ENCODE data around the gene SLC39A11.
"Not testable (repeated sequence)": the region's sequence is repeated elsewhere in the genome, so short reads cannot be mapped to it uniquely, and the experiment has no call there.

SLC39A11 gene

GRCh38 chr17:72861811-72862210 is 230.7 kb downstream of the SLC39A11 start:
- DNase-seq: no peak

- DNase-seq: no peak
Observed at GRCh38 chr17:72860778-72861177, 231.7 kb downstream of the SLC39A11 start.

- DNase-seq: no peak
Observed at GRCh38 chr17:72858826-72859495, 233.5 kb downstream of the SLC39A11 start.

- DNase-seq: no peak
Observed at GRCh38 chr17:72853440-72854415, 238.8 kb downstream of the SLC39A11 start.

- no peak for DNase-seq
Observed at GRCh38 chr17:72852277-72852938, 240.1 kb downstream of the SLC39A11 start.

GRCh38 chr17:72850410-72851118 is 241.9 kb downstream of the SLC39A11 start:
- no peak for DNase-seq

- DNase-seq: no peak
Observed at GRCh38 chr17:72846399-72846798, 246.1 kb downstream of the SLC39A11 start.

GRCh38 chr17:72843591-72843990 is 248.9 kb downstream of the SLC39A11 start:
- DNase-seq: no peak

- DNase-seq: no peak
Observed at GRCh38 chr17:72840019-72840418, 252.5 kb downstream of the SLC39A11 start.

- DNase-seq: no peak
Observed at GRCh38 chr17:72839131-72839725, 253.3 kb downstream of the SLC39A11 start.

- DNase-seq: no peak
Observed at GRCh38 chr17:72838581-72838980, 253.9 kb downstream of the SLC39A11 start.

GRCh38 chr17:72838068-72838467 is 254.4 kb downstream of the SLC39A11 start:
- DNase-seq: no peak

GRCh38 chr17:72837335-72837734 is 255.2 kb downstream of the SLC39A11 start:
- no peak for DNase-seq

- no peak for DNase-seq
Observed at GRCh38 chr17:72833128-72833765, 259.2 kb downstream of the SLC39A11 start.

- DNase-seq: no peak
Observed at GRCh38 chr17:72832306-72832705, 260.2 kb downstream of the SLC39A11 start.

GRCh38 chr17:72829883-72830282 is 262.6 kb downstream of the SLC39A11 start:
- DNase-seq: no peak

- DNase-seq: no peak
Observed at GRCh38 chr17:72826602-72827001, 265.9 kb downstream of the SLC39A11 start.

GRCh38 chr17:72826059-72826458 is 266.4 kb downstream of the SLC39A11 start:
- not testable (repeated sequence) for DNase-seq

- no peak for DNase-seq
Observed at GRCh38 chr17:72825218-72825617, 267.3 kb downstream of the SLC39A11 start.

GRCh38 chr17:72824267-72824666 is 268.2 kb downstream of the SLC39A11 start:
- DNase-seq: not testable (repeated sequence)

- DNase-seq: no peak
Observed at GRCh38 chr17:72822358-72823023, 270.0 kb downstream of the SLC39A11 start.

Measured in left hindlimb (tissue), 1 donor.